Testis (tissue), 2 donors: ENCODE measurements around the gene HECA.

Experiments used
- POLR2A ChIP-seq: fragments of 450-650 bp; IDR thresholded peaks from one replicate; pipeline ENCODE4 v1.6.1; 2017; ENCODE audit warnings: antibody characterized with exemption, mild to moderate bottlenecking, moderate library complexity
- TF ChIP-seq, protein P1 (sequence below), 3 experiments: fragments of 450-650 bp in 2 of 3; fragments of 200-600 bp in 1 of 3; sonication (generic) in 1 of 3; IDR thresholded peaks; one replicate each; pipeline ENCODE4 v1.5.1; 2016 to 2019; ENCODE audit warnings: antibody characterized with exemption in 3 of 3, mild to moderate bottlenecking in 2 of 3, moderate library complexity in 1 of 3

GRCh38 chr6:139119552-139119951, 15.3 kb upstream of the HECA start:
- TF ChIP-seq, protein P1, sequence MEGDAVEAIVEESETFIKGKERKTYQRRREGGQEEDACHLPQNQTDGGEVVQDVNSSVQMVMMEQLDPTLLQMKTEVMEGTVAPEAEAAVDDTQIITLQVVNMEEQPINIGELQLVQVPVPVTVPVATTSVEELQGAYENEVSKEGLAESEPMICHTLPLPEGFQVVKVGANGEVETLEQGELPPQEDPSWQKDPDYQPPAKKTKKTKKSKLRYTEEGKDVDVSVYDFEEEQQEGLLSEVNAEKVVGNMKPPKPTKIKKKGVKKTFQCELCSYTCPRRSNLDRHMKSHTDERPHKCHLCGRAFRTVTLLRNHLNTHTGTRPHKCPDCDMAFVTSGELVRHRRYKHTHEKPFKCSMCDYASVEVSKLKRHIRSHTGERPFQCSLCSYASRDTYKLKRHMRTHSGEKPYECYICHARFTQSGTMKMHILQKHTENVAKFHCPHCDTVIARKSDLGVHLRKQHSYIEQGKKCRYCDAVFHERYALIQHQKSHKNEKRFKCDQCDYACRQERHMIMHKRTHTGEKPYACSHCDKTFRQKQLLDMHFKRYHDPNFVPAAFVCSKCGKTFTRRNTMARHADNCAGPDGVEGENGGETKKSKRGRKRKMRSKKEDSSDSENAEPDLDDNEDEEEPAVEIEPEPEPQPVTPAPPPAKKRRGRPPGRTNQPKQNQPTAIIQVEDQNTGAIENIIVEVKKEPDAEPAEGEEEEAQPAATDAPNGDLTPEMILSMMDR (IDR thresholded peaks at IDR 0.05): no peak
- no peak for TF ChIP-seq POLR2A
